ENCODE data around the gene FNBP1L.
"Not testable (repeated sequence)": the region's sequence is repeated elsewhere in the genome, so short reads cannot be mapped to it uniquely, and the experiment has no call there.

The FNBP1L gene

GRCh38 chr1:93588206-93588605 is 140.3 kb downstream of the FNBP1L start:
- no peak for DNase-seq (ENCODE audit: low read depth in 2 of 3, low spot score in 2 of 3)

- DNase-seq (ENCODE audit: low read depth in 2 of 3, low spot score in 2 of 3), result no peak
Measured at GRCh38 chr1:93588955-93589354, 141.0 kb downstream of the FNBP1L start.

DNA sequence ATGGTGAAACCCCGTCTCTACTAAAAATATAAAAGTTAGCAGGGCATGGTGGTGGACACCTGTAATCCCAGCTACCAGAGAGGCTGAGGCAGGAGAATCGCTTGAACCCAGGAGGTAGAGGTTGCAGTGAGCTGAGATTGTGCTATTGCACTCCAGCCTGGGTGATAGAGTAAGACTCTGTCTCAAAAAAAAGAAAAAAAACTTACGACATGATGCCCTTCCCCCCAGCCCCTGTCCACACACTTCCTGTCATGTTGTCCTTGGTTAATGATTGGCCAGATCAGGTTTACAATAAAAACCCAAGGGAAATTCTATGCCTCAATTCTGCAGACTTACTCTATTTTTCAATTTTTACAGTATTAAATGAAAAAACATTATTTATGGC is 143.4 kb downstream of the FNBP1L start:
- not testable (repeated sequence) for DNase-seq (ENCODE audit: low read depth in 2 of 3, low spot score in 2 of 3)

DNA sequence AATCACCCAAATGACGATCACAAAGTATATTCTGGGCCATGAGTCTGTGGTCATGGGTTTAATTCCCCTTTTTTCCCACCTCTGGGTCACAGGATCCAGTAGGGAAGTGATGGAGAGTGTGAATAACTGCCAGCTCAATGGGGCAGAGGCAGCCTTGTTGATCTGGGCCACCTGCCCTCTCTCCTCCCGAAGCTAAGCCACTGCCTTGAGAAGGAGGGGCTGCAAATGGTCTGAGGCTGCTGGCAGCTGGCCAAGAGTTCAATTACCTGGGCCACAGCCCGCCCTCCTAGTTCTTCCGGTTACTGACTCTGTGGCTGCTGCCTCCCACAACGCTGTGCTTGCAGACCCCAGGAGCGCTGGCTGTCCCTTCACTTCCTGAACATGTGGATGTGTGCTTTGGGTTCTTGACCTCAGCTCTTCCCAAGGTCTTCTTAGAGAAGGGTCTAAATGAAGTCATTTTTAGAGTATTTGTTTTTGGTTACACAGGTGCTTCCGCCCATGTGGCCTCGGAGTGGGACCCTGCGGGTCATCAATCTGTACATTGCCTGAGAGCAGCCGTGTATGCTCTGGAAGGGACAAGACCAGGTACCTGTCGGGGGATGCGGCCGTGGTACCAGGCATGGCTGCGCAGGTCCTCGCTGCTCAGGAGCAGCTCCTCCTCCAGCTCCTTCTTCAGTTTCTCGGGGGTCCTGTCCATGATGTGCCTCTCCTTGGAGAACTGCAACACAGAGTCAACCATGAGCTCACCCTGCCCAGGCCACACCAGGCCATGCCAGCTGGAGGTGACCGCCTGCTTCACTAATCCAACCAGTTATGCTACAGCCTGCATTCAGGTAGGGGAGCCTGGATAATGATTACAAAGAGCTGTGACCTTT is 144.0 kb downstream of the FNBP1L start:
- DNase-seq (ENCODE audit: low read depth in 2 of 3, low spot score in 2 of 3), result no peak

- DNase-seq (ENCODE audit: low read depth in 2 of 3, low spot score in 2 of 3), result no peak
Measured at GRCh38 chr1:93592551-93592949, 144.6 kb downstream of the FNBP1L start.

GRCh38 chr1:93593854-93594602 is 146.1 kb downstream of the FNBP1L start:
- no peak for DNase-seq (ENCODE audit: low read depth in 2 of 3, low spot score in 2 of 3)

DNA sequence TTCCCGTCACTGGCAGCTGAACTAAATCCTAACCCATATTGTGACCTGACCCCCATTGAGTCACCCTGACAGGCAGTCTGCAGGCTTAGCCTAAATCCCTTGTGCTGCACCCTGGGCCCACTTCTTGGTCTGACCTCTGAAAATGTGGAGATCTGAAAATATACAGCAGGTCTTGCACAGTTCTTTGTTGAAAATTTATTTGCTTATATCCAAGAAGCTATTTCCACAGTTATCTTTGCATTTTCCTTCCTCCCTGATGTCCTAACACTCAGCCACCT is 146.6 kb downstream of the FNBP1L start:
- no peak for DNase-seq (ENCODE audit: low read depth in 2 of 3, low spot score in 2 of 3)

DNA sequence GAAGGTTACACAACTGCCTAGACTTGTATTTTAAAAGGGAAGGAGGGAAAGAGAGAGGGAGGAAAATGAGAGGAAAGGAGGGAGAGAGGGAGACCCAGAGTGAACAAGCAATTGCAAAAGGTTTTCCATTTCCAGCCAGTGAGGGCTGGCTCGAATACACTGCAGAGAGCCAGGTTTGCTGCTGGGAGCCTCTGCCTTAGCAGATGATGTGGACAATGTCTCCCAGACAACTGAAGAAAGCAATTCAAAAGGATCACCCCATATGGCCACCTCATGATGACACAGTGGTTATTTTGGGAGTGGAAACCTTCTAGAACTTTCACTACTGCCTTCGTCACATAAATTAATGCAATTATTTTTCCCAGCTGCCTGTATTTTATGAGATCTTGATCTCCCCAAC is 147.3 kb downstream of the FNBP1L start:
- no peak for DNase-seq (ENCODE audit: low read depth in 2 of 3, low spot score in 2 of 3)

GRCh38 chr1:93595743-93596142 is 147.8 kb downstream of the FNBP1L start:
- DNase-seq (ENCODE audit: low read depth in 2 of 3, low spot score in 2 of 3), result no peak

DNA sequence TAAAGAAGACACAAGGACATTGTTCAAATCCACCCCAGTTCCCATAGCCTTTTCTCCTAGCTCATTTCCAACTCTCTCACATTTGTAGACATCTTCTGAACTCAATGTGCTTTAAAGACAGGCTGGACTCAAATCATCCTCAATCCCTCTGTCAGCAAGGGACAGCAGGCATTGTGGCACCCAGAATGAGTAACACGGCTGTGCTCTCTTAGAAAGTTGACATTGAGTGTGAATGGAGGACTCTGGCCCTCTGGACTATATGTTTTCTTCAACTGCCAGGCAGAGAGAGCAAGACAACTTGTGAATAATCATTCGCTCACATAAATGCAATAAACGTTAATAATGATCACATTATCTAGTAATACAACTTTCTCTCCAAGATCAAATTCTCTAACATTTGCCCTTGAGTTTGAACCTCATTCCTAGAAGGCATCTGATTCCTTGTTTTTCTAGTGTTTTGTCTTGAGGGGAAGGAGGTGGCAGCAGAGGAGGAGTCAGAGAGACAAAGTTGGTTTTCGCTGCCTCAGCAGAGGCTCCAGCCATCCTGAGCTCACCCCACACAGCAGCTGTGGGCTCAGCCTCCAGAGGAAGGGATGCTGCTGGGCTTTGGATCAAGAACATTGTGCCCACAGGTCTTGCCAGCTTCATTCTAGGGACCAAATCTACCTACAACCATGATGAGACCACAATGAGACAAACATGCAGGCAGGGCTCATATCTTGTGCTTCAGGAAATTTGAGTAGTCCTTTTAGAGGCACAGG is 148.6 kb downstream of the FNBP1L start:
- DNase-seq (ENCODE audit: low read depth in 2 of 3, low spot score in 2 of 3), result no peak

DNA sequence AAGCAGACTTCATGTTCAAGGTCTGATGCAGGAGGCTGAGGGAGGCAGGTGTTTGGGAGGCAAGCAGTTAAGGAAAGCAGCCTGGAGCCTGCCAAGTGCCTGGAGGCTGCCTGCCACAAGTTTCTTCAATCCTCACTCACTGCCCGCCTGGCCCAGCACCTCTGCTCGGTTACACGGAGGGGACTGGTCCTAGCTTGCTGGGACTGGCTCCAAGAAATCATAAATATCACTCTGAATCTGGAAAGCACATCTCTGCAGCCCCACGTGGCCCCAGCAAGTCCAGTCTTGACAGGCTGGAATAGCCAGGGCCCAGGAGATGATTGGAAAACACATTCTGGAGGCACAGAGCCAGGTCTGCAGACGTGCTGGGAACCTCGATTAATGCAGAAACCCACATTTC is 149.8 kb downstream of the FNBP1L start:
- DNase-seq (ENCODE audit: low read depth in 2 of 3, low spot score in 2 of 3), result no peak

- no peak for DNase-seq (ENCODE audit: low read depth in 2 of 3, low spot score in 2 of 3)
Measured at GRCh38 chr1:93598396-93598795, 150.5 kb downstream of the FNBP1L start.

DNA sequence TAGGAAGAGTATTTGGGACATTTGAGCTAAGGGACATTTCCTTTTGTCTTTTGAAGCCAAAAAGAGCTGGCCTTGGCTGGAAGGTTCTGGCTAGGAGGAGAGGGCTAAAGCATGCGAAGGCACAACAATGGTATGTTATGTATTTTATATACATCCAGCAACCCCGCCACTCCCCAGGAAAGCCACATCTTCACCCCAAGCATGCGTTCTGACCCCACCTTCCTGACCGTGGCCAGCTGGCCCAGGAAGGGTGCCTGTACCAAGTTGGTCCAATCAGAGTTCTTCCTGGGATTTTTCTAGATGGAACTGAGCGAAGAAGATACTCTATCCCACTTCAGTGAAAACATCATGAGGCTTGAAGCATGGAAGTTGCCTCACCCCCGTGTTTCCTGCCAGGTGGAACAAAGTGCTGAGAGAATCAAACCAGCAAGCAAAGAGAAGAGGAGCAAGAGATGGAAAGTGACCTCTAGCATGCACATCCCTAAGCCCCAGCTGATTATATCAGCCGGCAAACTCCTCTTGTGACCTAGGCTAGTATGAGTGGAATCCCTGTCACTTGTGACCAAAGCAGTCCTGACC is 151.0 kb downstream of the FNBP1L start:
- no peak for DNase-seq (ENCODE audit: low read depth in 2 of 3, low spot score in 2 of 3)

- no peak for DNase-seq (ENCODE audit: low read depth in 2 of 3, low spot score in 2 of 3)
Measured at GRCh38 chr1:93599479-93599878, 151.6 kb downstream of the FNBP1L start.

- no peak for DNase-seq (ENCODE audit: low read depth in 2 of 3, low spot score in 2 of 3)
Measured at GRCh38 chr1:93600663-93601062, 152.7 kb downstream of the FNBP1L start.

DNA sequence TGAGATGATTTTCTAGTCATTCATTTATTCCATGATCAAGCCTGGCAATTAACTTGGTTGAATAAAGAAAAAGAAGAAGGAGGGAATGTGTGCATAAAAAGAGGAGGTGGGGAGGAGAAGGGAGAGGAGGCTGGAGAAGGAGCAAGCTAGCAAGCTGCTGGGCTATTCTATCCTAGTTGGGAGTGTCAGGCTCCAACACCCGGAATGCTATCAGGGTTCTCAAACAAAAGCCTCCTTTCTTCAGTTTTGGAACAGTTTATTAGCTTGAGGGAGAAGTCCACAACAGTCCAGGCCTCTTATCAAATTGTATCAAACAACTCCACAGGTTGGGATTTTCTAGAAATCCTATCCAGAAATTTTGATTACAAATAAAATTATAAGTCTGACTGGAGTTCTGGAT is 153.8 kb downstream of the FNBP1L start:
- no peak for DNase-seq (ENCODE audit: low read depth in 2 of 3, low spot score in 2 of 3)

DNA sequence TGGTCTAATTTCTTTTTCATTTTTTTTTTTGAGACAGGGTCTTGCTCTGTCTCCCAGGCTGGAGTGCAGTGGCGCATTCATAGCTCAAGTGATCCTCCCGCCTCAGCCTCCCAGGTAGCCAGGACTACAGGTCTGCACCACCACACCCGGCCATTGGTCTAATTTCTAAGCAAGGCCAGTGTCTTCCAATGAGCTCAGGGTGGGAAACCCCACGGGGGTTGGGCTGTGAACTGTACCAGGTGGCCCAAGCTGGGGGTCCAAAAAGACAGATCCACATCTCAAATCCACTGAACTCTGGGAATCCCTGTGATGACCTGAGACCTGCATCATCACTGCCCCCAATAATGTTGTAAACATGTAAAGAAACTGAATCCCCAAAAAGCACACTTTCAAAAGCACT is 154.2 kb downstream of the FNBP1L start:
- no peak for DNase-seq (ENCODE audit: low read depth in 2 of 3, low spot score in 2 of 3)

- no peak for DNase-seq (ENCODE audit: low read depth in 2 of 3, low spot score in 2 of 3)
Measured at GRCh38 chr1:93603106-93603505, 155.2 kb downstream of the FNBP1L start.

- DNase-seq (ENCODE audit: low read depth in 2 of 3, low spot score in 2 of 3), result no peak
Measured at GRCh38 chr1:93603601-93604000, 155.7 kb downstream of the FNBP1L start.

All from activated CD8-positive, alpha-beta memory T cell treated with anti-CD3 and anti-CD28 coated beads for 48 hours (primary cell).